Left lung (tissue), 10 donors: Measurements from ENCODE around the gene CYSLTR2. TPM values are rescaled to one million over a fixed set of nuclear protein-coding genes. Genes with fewer than 3 reads are reported as not detected.

Source experiments
- ATAC-seq: fragments of 200-7000 bp; cut with Tn5 transposase; one replicate; pipeline ENCODE4 v1.9.1; 2020; ENCODE audit warnings: moderate library complexity
- DNase-seq, 4 donors: peaks; one replicate each; pipeline ENCODE4 v3.0.0-alpha.2; 2013 to 2020
- H3K27ac ChIP-seq, 2 donors: fragments of 200-600 bp; sonication (generic) in 1 of 2; one replicate each; pipeline versions ENCODE4 v1.5.0 to v1.8.0; 2020 to 2021
- H3K27me3 ChIP-seq, 2 donors: fragments of 200-600 bp; sonication (generic) in 1 of 2; one replicate each; pipeline versions ENCODE4 v1.5.0 to v1.8.0; 2020 to 2021
- H3K36me3 ChIP-seq, 2 donors: fragments of 200-600 bp; sonication (generic) in 1 of 2; one replicate each; pipeline versions ENCODE4 v1.5.0 to v1.8.0; 2020 to 2021
- H3K4me1 ChIP-seq, 2 donors: fragments of 200-600 bp; one replicate each; pipeline ENCODE4 v1.8.0; 2021
- H3K4me3 ChIP-seq, 2 donors: fragments of 200-600 bp; sonication (generic) in 1 of 2; one replicate each; pipeline versions ENCODE4 v1.5.0 to v1.8.0; 2020 to 2021; ENCODE audit warnings: mild to moderate bottlenecking in 1 of 2
- H3K9me3 ChIP-seq, 2 donors: fragments of 200-600 bp; sonication (generic) in 1 of 2; one replicate each; pipeline versions ENCODE4 v1.5.0 to v1.8.0; 2020 to 2021
- intact Hi-C, 2 donors: fragments of 100-400 bp; cut with DNase I; formaldehyde crosslinking; loops; one replicate each; pipeline versions ENCODE4 v1.11.2 to v1.14.2; 2022
- polyA plus RNA-seq, 6 donors: library from polyadenylated mRNA; unstranded; fragments of 120-200 nt; gene quantifications; one replicate each; pipeline ENCODE4 v1.2.1, GENCODE V29; 2013; ENCODE audit not compliant: insufficient read length in 6 of 6
- total RNA-seq, 2 donors: library from RNA; stranded (reverse); fragmentation: NEBNext Ultra II Directional; extraction: Animal tissue kit (Norgen Biotek cat#: 25700); gene quantifications; one replicate each; pipeline ENCODE4 v1.2.1, GENCODE V29; 2021
- TF ChIP-seq, protein P1 (sequence below), 2 donors: fragments of 200-600 bp; sonication (generic) in 1 of 2; IDR thresholded peaks; one replicate each; pipeline versions ENCODE4 v1.5.0 to v1.8.0; 2021; ENCODE audit warnings: antibody characterized with exemption in 2 of 2
- donor health status: DM: no; HTN: yes; CAD: no.
- donor health status: DM: no; HTN: no; CAD: no.

Gene CYSLTR2
- total and polyA plus RNA-seq, 8 donors, result 0.21 to 1.2 (median 0.37) TPM

DNA sequence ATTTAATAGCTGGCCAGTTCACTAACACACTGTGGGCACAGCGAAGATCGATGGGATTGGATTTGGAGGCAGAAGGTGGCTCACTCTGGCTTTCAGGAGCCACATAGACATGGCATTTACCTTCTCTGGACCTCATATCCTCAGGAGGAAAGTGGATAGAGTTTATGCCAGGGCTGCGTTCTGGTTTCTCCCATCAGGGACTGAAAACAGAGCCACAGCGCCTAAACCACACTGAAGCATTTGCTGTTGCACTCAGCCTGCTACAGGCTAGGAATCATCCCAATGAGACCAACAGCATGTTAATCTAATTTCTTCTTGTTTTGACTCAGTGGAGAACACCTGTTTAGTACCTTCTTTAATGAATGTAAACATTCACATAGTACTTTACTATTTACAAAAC, 1.6 kb downstream of the CYSLTR2 start:
- Histone ChIP-seq H3K4me1 (peaks cover 12 to 21% of the 10 kb centered on the region in 2 donors), H3K4me3 (no peak overlapping the region), H3K9me3 (no peaks in the 10 kb centered on the region), H3K27ac (no peak overlapping the region), H3K36me3 (no peaks in the 10 kb centered on the region), H3K27me3 (no peaks in the 10 kb centered on the region)
- no peak for ATAC-seq
- intact Hi-C loops, result no loop called here
- TF ChIP-seq, protein P1, sequence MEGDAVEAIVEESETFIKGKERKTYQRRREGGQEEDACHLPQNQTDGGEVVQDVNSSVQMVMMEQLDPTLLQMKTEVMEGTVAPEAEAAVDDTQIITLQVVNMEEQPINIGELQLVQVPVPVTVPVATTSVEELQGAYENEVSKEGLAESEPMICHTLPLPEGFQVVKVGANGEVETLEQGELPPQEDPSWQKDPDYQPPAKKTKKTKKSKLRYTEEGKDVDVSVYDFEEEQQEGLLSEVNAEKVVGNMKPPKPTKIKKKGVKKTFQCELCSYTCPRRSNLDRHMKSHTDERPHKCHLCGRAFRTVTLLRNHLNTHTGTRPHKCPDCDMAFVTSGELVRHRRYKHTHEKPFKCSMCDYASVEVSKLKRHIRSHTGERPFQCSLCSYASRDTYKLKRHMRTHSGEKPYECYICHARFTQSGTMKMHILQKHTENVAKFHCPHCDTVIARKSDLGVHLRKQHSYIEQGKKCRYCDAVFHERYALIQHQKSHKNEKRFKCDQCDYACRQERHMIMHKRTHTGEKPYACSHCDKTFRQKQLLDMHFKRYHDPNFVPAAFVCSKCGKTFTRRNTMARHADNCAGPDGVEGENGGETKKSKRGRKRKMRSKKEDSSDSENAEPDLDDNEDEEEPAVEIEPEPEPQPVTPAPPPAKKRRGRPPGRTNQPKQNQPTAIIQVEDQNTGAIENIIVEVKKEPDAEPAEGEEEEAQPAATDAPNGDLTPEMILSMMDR (IDR thresholded peaks at IDR 0.05), result no peak
- no peak for DNase-seq

DNA sequence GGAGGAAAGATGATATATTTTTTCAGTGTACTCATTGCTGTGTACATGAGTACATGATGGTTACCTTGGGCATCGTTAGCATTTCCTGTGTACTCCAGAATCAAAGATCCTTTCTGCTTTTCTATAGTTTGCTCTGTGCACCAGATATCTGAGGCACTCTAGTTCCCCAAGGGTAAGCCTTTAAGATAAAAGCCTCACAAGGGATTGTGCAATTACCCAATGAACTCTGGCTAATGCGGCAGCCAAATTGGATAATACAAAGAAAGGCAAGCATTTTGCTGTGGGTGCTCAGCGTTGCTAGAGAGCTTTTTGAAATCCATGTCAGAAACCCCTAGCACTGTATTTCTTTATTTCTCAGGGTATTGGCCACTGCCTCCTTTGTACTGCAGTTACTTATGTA, 2.9 kb downstream of the CYSLTR2 start:
- H3K4me1 ChIP-seq, result peaks cover 12 to 31% of the 10 kb centered on the region in 2 donors
- no peak overlapping the region for H3K4me3 ChIP-seq
- no peaks in the 10 kb centered on the region for H3K27me3 ChIP-seq
- TF ChIP-seq, protein P1 (IDR thresholded peaks at IDR 0.05), result no peak
- no peaks in the 10 kb centered on the region for H3K36me3 ChIP-seq
- intact Hi-C loops, result no loop called here
- DNase-seq (peak in 1 of 4 donors; percentile 27), ATAC-seq (no peak)
- H3K27ac ChIP-seq, result no peak overlapping the region
- H3K9me3 ChIP-seq, result no peaks in the 10 kb centered on the region

- Histone ChIP-seq H3K27ac (peak overlapping the region; percentile 35 to 80), H3K9me3 (peaks cover 0 to 13% of the 10 kb centered on the region in 2 donors), H3K4me3 (no peak overlapping the region), H3K36me3 (no peaks in the 10 kb centered on the region), H3K27me3 (no peaks in the 10 kb centered on the region), H3K4me1 (peaks cover 0 to 21% of the 10 kb centered on the region in 2 donors)
- peak in 2 of 4 donors; percentile 18 to 38 for DNase-seq
- intact Hi-C loops, result no loop called here
- peak; percentile 80 for ATAC-seq
- TF ChIP-seq, protein P1 (IDR thresholded peaks at IDR 0.05), result no peak
These were observed 6.8 kb downstream of the CYSLTR2 start for GRCh38 chr13:48660361-48661076.

- Histone ChIP-seq H3K4me3 (no peak overlapping the region), H3K36me3 (no peaks in the 10 kb centered on the region), H3K27ac (peak overlapping the region in 1 of 2 donors; percentile 80), H3K9me3 (peaks cover 0 to 19% of the 10 kb centered on the region in 2 donors), H3K27me3 (no peaks in the 10 kb centered on the region), H3K4me1 (peaks cover 0 to 21% of the 10 kb centered on the region in 2 donors)
- ATAC-seq (no peak), DNase-seq (no peak)
- intact Hi-C loops, result no loop called here
- TF ChIP-seq, protein P1 (IDR thresholded peaks at IDR 0.05), result no peak
These were observed 7.4 kb downstream of the CYSLTR2 start for GRCh38 chr13:48661107-48661506.

DNA sequence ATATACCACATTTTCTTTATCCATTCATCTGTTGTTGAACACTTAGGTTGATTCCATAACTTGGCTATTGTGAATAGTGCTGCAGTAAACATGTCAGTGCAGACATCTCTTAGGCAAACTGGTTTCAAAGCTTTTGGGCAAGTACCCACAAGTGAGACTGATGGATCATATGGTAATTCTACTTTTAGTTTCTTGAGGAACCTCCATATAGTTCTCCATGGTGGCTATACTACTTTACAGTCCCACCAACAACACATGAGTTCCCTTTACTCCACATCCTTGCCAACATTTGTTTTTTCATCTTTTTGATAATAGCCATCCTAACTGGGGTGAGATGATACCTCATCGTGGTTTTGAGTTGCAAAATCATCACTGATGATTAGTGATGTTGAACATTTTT, 8.5 kb downstream of the CYSLTR2 start:
- peaks cover 0 to 30% of the 10 kb centered on the region in 2 donors for H3K9me3 ChIP-seq
- no peak overlapping the region for H3K27ac ChIP-seq
- peaks cover 0 to 17% of the 10 kb centered on the region in 2 donors for H3K4me1 ChIP-seq
- no peaks in the 10 kb centered on the region for H3K27me3 ChIP-seq
- ATAC-seq, result no peak
- no peak for DNase-seq
- no peaks in the 10 kb centered on the region for H3K36me3 ChIP-seq
- no peak overlapping the region for H3K4me3 ChIP-seq
- intact Hi-C loops, result no loop called here
- TF ChIP-seq, protein P1 (IDR thresholded peaks at IDR 0.05), result no peak
